GM23248 (cell line): ENCODE measurements around the gene SLC25A34. TPM values are rescaled to one million over a fixed set of nuclear protein-coding genes. Genes with fewer than 3 reads are reported as not detected.

Experiments
- DNase-seq: peaks from one replicate; pipeline ENCODE4 v3.0.0-alpha.2; 2015
- H2AFZ ChIP-seq: fragments of 200-600 bp; sonication (generic); 2 replicates; pipeline ENCODE4 v1.6.1; 2016; ENCODE audit warnings: antibody characterized with exemption
- H3F3A ChIP-seq: fragments of 200-600 bp; sonication (generic); 2 replicates; pipeline ENCODE4 v1.6.1; 2016; ENCODE audit warnings: mild to moderate bottlenecking, antibody characterized with exemption, mixed run types; ENCODE audit not compliant: insufficient read depth
- H3K27ac ChIP-seq: fragments of 200-600 bp; sonication (generic); 2 replicates; pipeline ENCODE4 v1.5.1; 2016; ENCODE audit warnings: mild to moderate bottlenecking
- H3K27me3 ChIP-seq: fragments of 200-600 bp; sonication (generic); replicated peaks from 2 replicates; pipeline ENCODE4 v1.6.1; 2016; ENCODE audit warnings: mild to moderate bottlenecking; ENCODE audit not compliant: insufficient read depth
- H3K36me3 ChIP-seq: fragments of 200-600 bp; sonication (generic); 2 replicates; pipeline ENCODE4 v1.6.1; 2016; ENCODE audit warnings: low read depth, mild to moderate bottlenecking
- H3K4me1 ChIP-seq: fragments of 200-600 bp; sonication (generic); 2 replicates; pipeline ENCODE4 v1.6.1; 2016; ENCODE audit warnings: mild to moderate bottlenecking; ENCODE audit not compliant: insufficient read depth
- H3K4me2 ChIP-seq: fragments of 200-600 bp; sonication (generic); one replicate; pipeline ENCODE4 v1.6.1; 2016; ENCODE audit warnings: mild to moderate bottlenecking; ENCODE audit not compliant: unreplicated experiment
- H3K4me3 ChIP-seq: fragments of 200-600 bp; sonication (generic); 2 replicates; pipeline ENCODE4 v1.5.1; 2016; ENCODE audit warnings: mild to moderate bottlenecking
- H3K79me2 ChIP-seq: fragments of 200-600 bp; sonication (generic); 2 replicates; pipeline ENCODE4 v1.6.1; 2016; ENCODE audit warnings: mild to moderate bottlenecking; ENCODE audit not compliant: insufficient read depth
- H3K9ac ChIP-seq: fragments of 200-600 bp; sonication (generic); 2 replicates; pipeline ENCODE4 v1.6.1; 2016; ENCODE audit warnings: mild to moderate bottlenecking
- H3K9me2 ChIP-seq: fragments of 200-600 bp; sonication (generic); 2 replicates; pipeline ENCODE4 v1.6.1; 2016; ENCODE audit warnings: mixed run types, mild to moderate bottlenecking, moderate library complexity; ENCODE audit not compliant: insufficient read depth
- H3K9me3 ChIP-seq: fragments of 200-600 bp; sonication (generic); one replicate; pipeline ENCODE4 v1.6.1; 2017; ENCODE audit warnings: low read depth
- H4K20me1 ChIP-seq: fragments of 200-600 bp; sonication (generic); 2 replicates; pipeline ENCODE4 v1.6.0; 2016; ENCODE audit not compliant: insufficient read depth
- EZH2 ChIP-seq: fragments of 200-600 bp; sonication (generic); IDR thresholded peaks from 2 replicates; pipeline ENCODE4 v1.6.1; 2018; ENCODE audit warnings: antibody characterized with exemption, mild to moderate bottlenecking; ENCODE audit not compliant: insufficient read depth, poor library complexity, severe bottlenecking
- EZH2phosphoT487 ChIP-seq: fragments of 200-600 bp; sonication (generic); IDR thresholded peaks from 2 replicates; pipeline ENCODE4 v1.6.1; 2018; ENCODE audit warnings: antibody characterized with exemption, moderate library complexity, mild to moderate bottlenecking, low read depth; ENCODE audit not compliant: insufficient read depth
- WGBS, 2 experiments: methylation state at CpG; one replicate each; pipeline ENCODE4 v1.1.6; 2015 to 2017; ENCODE audit warnings: low lambda C conversion rate in 2 of 2, low coverage in 1 of 2; ENCODE audit errors: missing lambda C conversion rate in 2 of 2; 5-methylcytosine and 5-hydroxymethylcytosine counted together
- in situ Hi-C: fragments of 300-500 bp; cut with MboI; formaldehyde crosslinking; loops from 2 replicates; pipeline ENCODE4 v1.15.0; 2020
- polyA plus RNA-seq: library from polyadenylated mRNA; unstranded; fragments of >200 nt; fragmentation: Nextera tagmentation; extraction: Ambion mirVana; gene quantifications from 2 replicates; pipeline ENCODE4 v1.2.1, GENCODE V29; 2016
- total RNA-seq: library from RNA; depleted of rRNA; stranded (reverse); fragments of >200 nt; shearing (Covaris generic); gene quantifications from 2 replicates; pipeline ENCODE4 v1.2.3, GENCODE V29; 2014

SLC25A34 gene
- total and polyA plus RNA-seq, 2 experiments from 2014 or later = 0.20 to 0.54 TPM

DNA sequence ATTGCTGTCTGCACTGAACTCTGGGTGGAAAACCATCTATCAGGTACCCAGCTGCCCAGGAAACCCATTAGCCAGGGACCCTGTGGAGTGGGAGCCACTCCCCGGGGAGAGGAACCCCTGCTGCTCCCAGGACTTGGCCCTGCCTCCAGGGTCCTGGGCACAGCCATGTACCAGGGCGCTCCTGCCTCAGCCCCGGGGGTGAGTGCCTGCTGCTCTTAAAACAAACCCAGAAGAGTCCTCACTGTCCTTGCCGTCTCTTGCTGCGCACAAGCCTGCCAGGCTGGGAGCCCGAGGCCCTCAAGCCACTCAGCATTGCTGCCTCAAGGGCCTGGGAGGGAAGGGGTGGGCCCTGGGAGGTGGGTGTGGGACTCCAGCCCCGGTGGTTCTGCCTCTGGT is 3.4 kb upstream of the SLC25A34 start:
- no peak for DNase-seq
- Histone ChIP-seq H3K27me3 (no peaks in the 10 kb centered on the region), H3K36me3 (no peaks in the 10 kb centered on the region; the same call in 1 of the 2 replicates), H3K9me3 (no peaks in the 10 kb centered on the region), H3K9me2 (no peaks in the 10 kb centered on the region), H3K79me2 (no peaks in the 10 kb centered on the region), H3F3A (no peaks in the 10 kb centered on the region), H2AFZ (no peak overlapping the region), H3K4me1 (no peaks in the 10 kb centered on the region), H3K9ac (no peak overlapping the region), H3K4me2 (no peak overlapping the region), H3K27ac (no peak overlapping the region), H3K4me3 (no peak overlapping the region), H4K20me1 (no peaks in the 10 kb centered on the region)
- no peak for TF ChIP-seq EZH2
- TF ChIP-seq EZH2phosphoT487 = no peak
- in situ Hi-C loops = no loop called here
- WGBS, 2 experiments = 70 to 72% methylated on average over 7 of the region's 7 CpGs

GRCh38 chr1:15733218-15733725 is 2.8 kb upstream of the SLC25A34 start:
- in situ Hi-C loops = no loop called here
- Histone ChIP-seq H3K79me2 (no peaks in the 10 kb centered on the region), H3K4me2 (no peak overlapping the region), H3K27ac (no peak overlapping the region), H4K20me1 (no peaks in the 10 kb centered on the region), H3F3A (no peaks in the 10 kb centered on the region), H2AFZ (no peak overlapping the region), H3K9me3 (no peaks in the 10 kb centered on the region), H3K4me3 (no peak overlapping the region), H3K27me3 (no peaks in the 10 kb centered on the region), H3K4me1 (no peaks in the 10 kb centered on the region), H3K9ac (no peak overlapping the region), H3K36me3 (no peaks in the 10 kb centered on the region; the same call in 1 of the 2 replicates), H3K9me2 (no peaks in the 10 kb centered on the region)
- 90% methylated on average over 11 of the region's 11 CpGs for WGBS, 2 experiments
- TF ChIP-seq EZH2phosphoT487 = no peak
- TF ChIP-seq EZH2 = no peak
- no peak for DNase-seq

- Histone ChIP-seq H3K79me2 (no peaks in the 10 kb centered on the region), H3K9me3 (no peaks in the 10 kb centered on the region), H2AFZ (no peak overlapping the region), H3K4me1 (no peaks in the 10 kb centered on the region), H3K27ac (no peak overlapping the region), H3K27me3 (no peaks in the 10 kb centered on the region), H3K9me2 (no peaks in the 10 kb centered on the region), H3K4me3 (no peak overlapping the region), H4K20me1 (no peaks in the 10 kb centered on the region), H3K9ac (no peak overlapping the region), H3K4me2 (no peak overlapping the region), H3K36me3 (no peaks in the 10 kb centered on the region; the same call in 1 of the 2 replicates), H3F3A (no peaks in the 10 kb centered on the region)
- WGBS, 2 experiments = 94 to 95% methylated on average over 26 to 27 of the region's 27 CpGs
- DNase-seq = no peak
- in situ Hi-C loops = no loop called here
- TF ChIP-seq EZH2phosphoT487 (no peak), EZH2 (no peak)
Observed at GRCh38 chr1:15733726-15734226, 2.3 kb upstream of the SLC25A34 start.

DNA sequence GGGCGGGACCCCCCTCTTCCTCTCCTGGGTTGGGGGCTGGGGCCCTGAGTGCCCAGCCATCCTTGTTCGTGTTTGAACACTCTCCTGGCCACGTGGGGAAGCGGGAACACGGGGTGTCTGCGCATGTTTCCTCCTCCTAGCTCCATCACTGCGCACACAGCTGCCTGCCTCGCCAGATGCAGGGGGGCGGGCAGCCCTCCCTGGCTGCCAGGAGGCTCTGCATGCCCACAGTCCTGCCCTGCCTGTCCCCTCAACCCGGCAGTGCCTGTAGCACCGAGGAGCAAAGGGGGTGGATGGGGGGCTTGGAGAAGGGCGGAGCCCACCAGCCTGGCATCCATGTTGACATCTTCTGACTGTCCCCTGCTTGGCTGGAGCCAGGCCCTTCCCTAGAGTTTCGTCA is 1.8 kb upstream of the SLC25A34 start:
- H3K79me2 ChIP-seq = no peaks in the 10 kb centered on the region
- no peak overlapping the region for H3K9ac ChIP-seq
- no peak overlapping the region for H3K4me3 ChIP-seq
- in situ Hi-C loops = no loop called here
- no peaks in the 10 kb centered on the region for H3F3A ChIP-seq
- H4K20me1 ChIP-seq = no peaks in the 10 kb centered on the region
- no peaks in the 10 kb centered on the region for H3K9me2 ChIP-seq
- no peaks in the 10 kb centered on the region; the same call in 1 of the 2 replicates for H3K36me3 ChIP-seq
- H3K9me3 ChIP-seq = no peaks in the 10 kb centered on the region
- DNase-seq = no peak
- TF ChIP-seq EZH2 (no peak), EZH2phosphoT487 (no peak)
- H2AFZ ChIP-seq = no peak overlapping the region
- WGBS, 2 experiments = 65 to 71% methylated on average over 13 of the region's 13 CpGs
- no peak overlapping the region for H3K27ac ChIP-seq
- no peak overlapping the region for H3K4me2 ChIP-seq
- no peaks in the 10 kb centered on the region for H3K27me3 ChIP-seq
- H3K4me1 ChIP-seq = no peaks in the 10 kb centered on the region
